Loucy (cell line): Measurements from ENCODE around the gene NGFR.

Experiments used
- H2AFZ ChIP-seq: fragments of 200-600 bp; sonication (generic); 2 replicates; pipeline ENCODE4 v1.6.0; 2016; ENCODE audit warnings: antibody characterized with exemption, mild to moderate bottlenecking, low read length, moderate library complexity
- H3F3A ChIP-seq: fragments of 200-600 bp; 2 replicates; pipeline ENCODE4 v1.6.0; 2016; ENCODE audit warnings: antibody characterized with exemption, low read depth, mild to moderate bottlenecking
- H3K27me3 ChIP-seq: fragments of 200-600 bp; sonication (generic); 2 replicates; pipeline ENCODE4 v1.6.1; 2014; ENCODE audit warnings: low read length, mild to moderate bottlenecking; ENCODE audit not compliant: insufficient read depth, poor library complexity, severe bottlenecking
- H3K36me3 ChIP-seq: fragments of 200-600 bp; sonication (generic); 2 replicates; pipeline ENCODE4 v1.6.1; 2016; ENCODE audit warnings: low read length; ENCODE audit not compliant: insufficient read depth
- H3K4me1 ChIP-seq: fragments of 200-600 bp; sonication (generic); 2 replicates; pipeline ENCODE4 v1.5.1; 2014; ENCODE audit warnings: low read length, mild to moderate bottlenecking; ENCODE audit not compliant: insufficient read depth, poor library complexity, severe bottlenecking
- H3K4me2 ChIP-seq: fragments of 200-600 bp; sonication (generic); 2 replicates; pipeline ENCODE4 v1.6.0; 2014; ENCODE audit warnings: antibody characterized with exemption, low read length, low read depth, mild to moderate bottlenecking; ENCODE audit not compliant: poor library complexity, severe bottlenecking
- H3K4me3 ChIP-seq: fragments of 200-600 bp; sonication (generic); 2 replicates; pipeline ENCODE4 v1.5.1; 2014; ENCODE audit warnings: low read length, mild to moderate bottlenecking, mixed read lengths; ENCODE audit not compliant: poor library complexity, severe bottlenecking
- H3K79me2 ChIP-seq: fragments of 200-600 bp; sonication (generic); 2 replicates; pipeline ENCODE4 v1.6.1; 2014; ENCODE audit warnings: low read length; ENCODE audit not compliant: insufficient read depth
- H3K9ac ChIP-seq: fragments of 200-600 bp; sonication (generic); 2 replicates; pipeline ENCODE4 v1.6.0; 2014; ENCODE audit warnings: mild to moderate bottlenecking, low read depth, low read length, moderate library complexity; ENCODE audit not compliant: poor library complexity, severe bottlenecking
- H3K9me2 ChIP-seq: fragments of 200-600 bp; sonication (generic); replicated peaks from 2 replicates; pipeline ENCODE4 v1.6.1; 2016; ENCODE audit warnings: low read depth, low read length, mixed read lengths
- H3K9me3 ChIP-seq: fragments of 200-600 bp; sonication (generic); 2 replicates; pipeline ENCODE4 v1.6.1; 2014; ENCODE audit warnings: mild to moderate bottlenecking, antibody characterized with exemption, low read length, low read depth; ENCODE audit not compliant: insufficient read depth
- H4K20me1 ChIP-seq: fragments of 200-600 bp; sonication (generic); 2 replicates; pipeline ENCODE4 v1.6.0; 2014; ENCODE audit warnings: antibody characterized with exemption, low read length, mild to moderate bottlenecking; ENCODE audit not compliant: insufficient read depth, poor library complexity, severe bottlenecking
- CTCF ChIP-seq: fragments of 200-600 bp; sonication (generic); conservative IDR thresholded peaks from 2 replicates; pipeline ENCODE4 v1.5.1; 2014; ENCODE audit warnings: mild to moderate bottlenecking, antibody characterized with exemption, low read length
- EZH2phosphoT487 ChIP-seq: fragments of 200-600 bp; IDR thresholded peaks from 2 replicates; pipeline ENCODE4 v1.6.1; 2018; ENCODE audit warnings: antibody characterized with exemption, mild to moderate bottlenecking, moderate library complexity, borderline replicate concordance

NGFR gene

GRCh38 chr17:49466436-49466835, 28.7 kb upstream of the NGFR start:
- H3K4me1 ChIP-seq = no peaks in the 10 kb centered on the region
- no peak for TF ChIP-seq CTCF
- TF ChIP-seq EZH2phosphoT487 = no peak

GRCh38 chr17:49467175-49467574, 27.9 kb upstream of the NGFR start:
- H3K4me3 ChIP-seq = no peak overlapping the region
- no peaks in the 10 kb centered on the region for H3K27me3 ChIP-seq
- H3K4me1 ChIP-seq = peaks cover 1% of the 10 kb centered on the region
- H3K9me2 ChIP-seq = no peaks in the 10 kb centered on the region
- H3K9me3 ChIP-seq = no peaks in the 10 kb centered on the region
- no peak overlapping the region for H3K4me2 ChIP-seq
- H3F3A ChIP-seq = no peaks in the 10 kb centered on the region
- H3K36me3 ChIP-seq = no peaks in the 10 kb centered on the region
- H2AFZ ChIP-seq = no peak overlapping the region
- no peaks in the 10 kb centered on the region for H3K79me2 ChIP-seq
- TF ChIP-seq EZH2phosphoT487 (no peak), CTCF (no peak)
- no peak overlapping the region for H3K9ac ChIP-seq
- H4K20me1 ChIP-seq = no peaks in the 10 kb centered on the region

More at GRCh38 chr17:49466436-49466835, 28.7 kb upstream of the NGFR start:
- no peak overlapping the region for H3K4me2 ChIP-seq
- no peaks in the 10 kb centered on the region for H3F3A ChIP-seq
- H3K9ac ChIP-seq = no peak overlapping the region
- no peaks in the 10 kb centered on the region for H3K79me2 ChIP-seq
- no peaks in the 10 kb centered on the region for H3K9me3 ChIP-seq
- no peaks in the 10 kb centered on the region for H3K27me3 ChIP-seq
- H4K20me1 ChIP-seq = no peaks in the 10 kb centered on the region
- H3K4me3 ChIP-seq = no peak overlapping the region
- H3K9me2 ChIP-seq = no peaks in the 10 kb centered on the region
- H3K36me3 ChIP-seq = no peaks in the 10 kb centered on the region
- no peak overlapping the region for H2AFZ ChIP-seq

GRCh38 chr17:49468811-49469385, 26.2 kb upstream of the NGFR start:
- no peaks in the 10 kb centered on the region for H3K9me3 ChIP-seq
- H3K27me3 ChIP-seq = no peaks in the 10 kb centered on the region
- no peak overlapping the region for H2AFZ ChIP-seq
- H3F3A ChIP-seq = no peaks in the 10 kb centered on the region
- no peak overlapping the region for H3K9ac ChIP-seq
- H3K4me2 ChIP-seq = no peak overlapping the region
- no peaks in the 10 kb centered on the region for H3K9me2 ChIP-seq
- peaks cover 11% of the 10 kb centered on the region for H3K4me1 ChIP-seq
- H3K79me2 ChIP-seq = no peaks in the 10 kb centered on the region
- no peaks in the 10 kb centered on the region for H4K20me1 ChIP-seq
- no peak overlapping the region for H3K4me3 ChIP-seq
- H3K36me3 ChIP-seq = no peaks in the 10 kb centered on the region
- TF ChIP-seq CTCF (no peak), EZH2phosphoT487 (no peak)
